ENCODE results near the gene EEF1AKMT3.

EEF1AKMT3 gene

DNA sequence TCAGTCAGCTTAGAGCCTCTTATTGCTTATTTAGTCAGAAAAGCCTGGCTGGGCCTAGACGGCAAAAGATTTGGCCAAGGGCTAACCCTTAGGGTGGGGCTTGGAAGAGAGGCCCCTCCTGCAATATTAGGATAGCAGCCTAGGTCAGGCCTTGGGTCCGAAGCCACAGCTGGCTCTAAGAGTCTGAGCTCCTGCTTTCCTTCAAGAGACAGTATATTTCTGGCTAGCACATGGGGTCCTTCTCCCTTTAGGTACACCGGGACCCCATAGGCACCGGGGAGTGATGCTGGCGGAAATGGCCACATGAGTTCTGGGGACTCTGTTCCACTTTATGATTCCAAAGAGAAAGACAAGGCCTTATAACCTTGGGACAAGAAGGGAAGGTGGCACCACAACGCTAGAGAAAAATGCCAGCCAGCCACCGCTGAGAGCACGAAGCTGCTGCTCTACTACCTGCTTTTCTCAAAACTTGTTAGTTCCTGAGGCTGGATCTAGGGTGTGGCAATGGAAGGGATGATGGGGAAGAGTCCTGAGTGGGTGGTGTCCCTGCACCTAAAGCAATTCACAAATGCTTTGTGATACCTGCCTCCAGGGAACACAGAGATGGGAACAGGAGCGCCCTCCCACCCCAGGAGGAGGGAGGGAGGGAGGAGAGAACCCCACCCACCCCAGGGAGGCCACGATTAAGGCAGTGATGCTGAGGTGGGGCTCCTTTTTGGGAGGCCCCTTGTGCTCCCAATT is 49.2 kb downstream of the EEF1AKMT3 start:
- no peak for DNase-seq

DNA sequence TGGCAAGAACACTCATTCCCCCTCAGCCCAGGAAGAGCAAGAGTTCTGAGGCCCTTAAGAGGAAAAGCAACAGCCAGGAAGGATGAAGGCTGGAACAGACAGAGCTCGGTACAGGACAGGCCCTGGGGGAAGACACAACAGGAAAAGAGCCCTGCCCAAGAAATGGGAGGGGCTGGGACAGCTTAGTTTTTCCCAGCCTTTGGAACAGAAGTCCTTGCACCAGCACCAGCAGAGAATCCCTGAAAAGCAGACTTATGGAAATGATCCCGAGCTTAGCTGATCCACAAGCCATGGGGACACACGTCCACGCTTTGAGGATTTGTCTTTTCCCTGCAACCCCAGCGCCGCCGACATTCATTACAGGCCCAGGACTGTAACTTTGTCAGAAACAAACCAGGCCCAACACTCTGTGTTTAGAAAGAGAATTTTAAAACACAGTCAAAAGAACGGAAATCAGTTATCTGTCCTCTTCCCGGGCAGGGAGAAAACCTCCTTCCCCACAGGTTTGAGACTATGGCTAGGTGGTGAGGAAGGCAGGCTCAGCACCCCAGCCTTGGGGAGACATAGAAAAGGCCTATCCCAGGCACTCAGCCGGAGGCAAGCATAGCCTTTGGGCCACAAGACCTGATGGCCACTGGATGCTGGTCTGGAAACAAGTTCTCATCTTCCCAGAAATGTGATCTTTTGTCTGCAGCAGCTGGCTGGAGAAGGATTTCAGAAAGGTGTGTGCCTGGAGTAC is 50.1 kb downstream of the EEF1AKMT3 start:
- no peak for DNase-seq

DNA sequence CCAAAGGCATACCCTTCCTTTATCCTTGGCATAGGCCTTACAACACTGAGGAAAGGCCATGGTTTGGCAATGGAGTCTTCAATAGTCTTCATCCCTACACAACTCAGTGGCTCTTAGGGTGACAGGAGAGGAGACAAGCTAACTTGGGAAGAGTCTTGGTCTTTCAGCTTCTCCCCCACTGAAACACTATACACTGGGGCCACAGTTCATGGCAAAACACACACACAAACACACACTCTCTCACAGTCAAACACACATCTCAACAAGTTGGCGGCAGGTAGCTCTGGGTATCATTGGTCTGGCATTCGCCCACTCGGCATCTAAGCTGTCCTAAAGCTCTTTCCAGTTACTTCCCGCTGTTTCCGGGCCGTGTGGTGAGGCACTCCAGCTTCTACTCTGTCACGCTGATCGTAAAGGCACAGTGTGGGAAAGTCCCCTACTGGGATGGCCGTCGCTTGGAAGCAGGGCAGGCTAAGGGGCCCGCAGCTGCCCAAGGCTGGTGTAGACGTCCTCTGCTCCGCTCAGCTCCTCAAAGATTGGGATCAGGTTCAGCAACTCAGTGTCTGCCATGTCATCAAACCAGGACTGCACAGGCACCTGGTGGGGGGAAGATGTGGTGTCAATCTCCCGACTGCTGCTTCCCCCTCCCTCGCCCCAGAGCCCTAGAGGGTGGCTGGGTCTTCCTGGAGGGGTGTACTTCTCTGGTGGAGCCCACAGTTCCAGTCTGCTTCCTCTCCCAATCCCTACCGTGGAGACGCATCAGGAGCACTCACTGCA is 50.9 kb downstream of the EEF1AKMT3 start:
- DNase-seq = no peak

DNA sequence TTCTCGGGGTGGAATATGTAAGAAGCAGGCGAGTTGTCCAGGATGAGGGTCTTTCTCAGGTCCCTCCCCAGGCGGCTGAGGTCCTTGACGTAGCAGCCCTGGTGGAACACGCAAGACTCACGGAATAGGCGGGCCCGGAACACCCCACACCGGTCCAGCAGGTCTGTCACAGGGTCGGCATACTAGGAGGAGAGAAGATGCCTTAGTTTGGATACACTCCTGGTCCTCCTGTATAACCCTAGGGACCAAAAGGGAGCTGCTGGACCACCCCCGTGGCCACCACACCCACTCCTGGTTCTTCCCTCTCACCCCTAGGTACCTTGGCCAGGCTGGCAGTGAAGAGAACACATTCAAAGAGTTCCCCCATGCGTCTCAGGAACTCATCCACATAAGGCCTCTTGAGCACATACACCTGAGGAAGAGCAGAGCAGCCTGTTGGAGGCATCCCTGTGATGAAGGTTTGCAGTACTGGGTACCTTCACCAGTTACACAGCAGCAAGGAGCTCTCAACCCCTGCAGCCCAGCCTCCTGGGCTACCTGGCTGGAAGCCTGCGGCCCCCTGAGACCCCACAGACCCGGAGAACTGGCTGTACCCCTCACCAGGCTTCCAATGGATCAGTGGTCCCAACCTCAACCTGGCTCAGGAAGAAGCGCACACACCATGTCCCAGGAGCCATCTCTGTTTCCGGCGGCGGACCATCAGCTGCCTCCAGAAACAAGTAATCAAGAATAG is 51.7 kb downstream of the EEF1AKMT3 start:
- DNase-seq = no peak

DNA sequence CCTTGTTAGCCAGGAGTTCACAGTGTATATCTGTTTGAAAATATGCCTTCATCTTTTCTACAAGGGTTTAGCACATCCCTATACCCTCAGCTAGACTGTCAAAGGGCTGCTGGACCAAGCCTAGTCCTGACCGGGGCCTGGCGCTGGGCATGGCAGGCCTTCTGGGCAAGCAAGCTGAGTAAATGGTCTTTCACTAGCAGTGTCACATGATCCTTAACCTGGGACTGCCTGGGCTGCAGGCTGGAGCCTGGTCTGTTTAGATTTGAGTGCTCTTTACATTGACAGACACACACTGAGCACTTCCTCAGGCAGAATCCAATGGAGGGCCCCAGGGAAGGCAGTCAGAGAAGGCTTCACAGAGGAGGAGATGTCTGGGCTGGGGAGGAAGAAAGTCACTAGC is 53.0 kb downstream of the EEF1AKMT3 start:
- no peak for DNase-seq

DNA sequence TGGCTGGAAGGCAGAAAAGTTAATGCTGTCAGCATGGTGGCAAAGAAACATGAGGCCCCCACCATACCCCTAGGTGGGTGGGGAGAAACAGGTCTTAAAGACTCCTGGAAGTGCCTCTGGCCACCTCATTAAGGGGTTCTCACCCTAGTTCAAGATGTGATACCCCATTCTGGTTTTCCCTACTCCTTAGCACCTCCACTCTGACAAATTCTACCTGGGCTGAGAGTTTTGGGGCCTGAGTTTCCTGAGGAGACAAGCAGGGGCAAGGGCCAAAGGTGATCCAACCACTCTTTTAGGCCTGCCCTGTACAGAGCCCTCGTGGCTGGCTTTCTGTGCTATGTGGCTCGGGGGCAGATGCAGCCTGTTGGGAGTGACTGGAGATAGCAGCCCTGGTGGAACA is 54.0 kb downstream of the EEF1AKMT3 start:
- no peak for DNase-seq

DNA sequence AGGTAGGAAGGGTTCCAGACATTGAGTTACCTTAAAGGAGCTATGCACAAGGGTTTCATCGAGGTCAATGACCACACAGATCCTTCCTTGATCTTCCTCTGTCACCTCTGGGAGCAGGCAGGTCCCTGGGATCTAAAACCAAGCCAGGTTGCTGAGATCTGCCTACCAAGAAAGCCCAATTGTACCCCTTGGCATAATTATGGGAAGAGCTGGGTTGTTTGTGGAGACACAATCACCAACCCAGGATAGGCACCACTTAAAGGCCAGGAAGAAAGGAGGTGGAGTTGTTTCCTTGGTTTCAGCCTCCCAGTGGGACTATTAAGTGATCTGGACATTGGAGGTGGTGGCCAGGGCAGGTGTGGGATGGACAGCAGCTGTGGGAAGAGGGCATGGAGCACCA is 54.6 kb downstream of the EEF1AKMT3 start:
- no peak for DNase-seq

DNA sequence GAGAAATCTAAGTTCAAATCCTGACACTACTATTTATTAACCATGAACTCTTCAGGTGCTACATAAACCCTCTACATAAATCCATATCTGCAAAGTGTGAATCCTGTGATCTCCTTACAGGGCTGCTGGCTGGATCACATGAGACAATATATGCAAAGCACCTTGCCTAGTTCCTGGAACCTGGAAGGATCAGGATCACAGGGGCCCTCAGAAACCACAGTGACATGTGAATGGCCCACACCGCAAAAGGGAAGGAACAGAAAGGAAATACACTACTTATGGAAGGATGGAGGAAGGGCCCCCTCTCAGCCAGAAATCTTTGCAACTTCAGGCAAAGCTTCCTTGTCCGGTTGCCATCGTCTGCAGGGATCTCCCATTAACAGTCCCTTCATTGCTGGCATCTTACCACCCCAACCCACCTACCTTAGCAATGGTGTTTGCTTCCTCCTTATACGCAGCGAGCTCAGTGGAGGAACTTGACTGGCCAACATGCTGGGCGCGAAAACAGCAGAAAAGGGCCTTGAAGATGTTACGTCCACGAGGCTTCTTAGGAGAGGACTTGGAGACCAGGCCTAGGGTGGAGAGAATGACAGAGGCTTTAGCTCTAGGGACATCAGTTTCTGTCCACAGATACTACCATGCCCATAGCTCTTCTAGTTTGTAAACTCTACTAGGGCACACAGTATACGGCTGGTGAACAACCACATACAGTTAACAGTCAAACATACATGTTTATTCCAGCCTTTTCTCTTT is 56.8 kb downstream of the EEF1AKMT3 start:
- no peak for DNase-seq

DNA sequence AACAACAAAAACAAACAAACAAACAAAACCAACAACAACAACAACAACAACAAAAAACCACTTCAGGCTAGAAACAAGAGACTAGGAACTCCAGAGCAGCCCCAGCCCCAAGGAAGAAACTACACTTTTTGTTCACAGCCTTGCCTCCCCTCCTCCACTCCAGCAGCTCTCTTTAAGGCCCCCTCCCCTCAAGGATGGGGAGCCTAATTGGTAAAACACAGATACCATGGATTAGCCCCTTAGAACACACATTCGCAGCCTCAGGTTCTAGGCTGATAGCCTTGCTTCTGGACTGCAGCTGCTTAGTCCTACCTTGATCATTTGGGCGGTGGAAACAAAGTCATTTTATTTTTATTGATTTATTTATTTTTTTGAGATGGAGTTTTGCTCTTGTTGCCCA is 58.0 kb downstream of the EEF1AKMT3 start:
- no peak for DNase-seq

Data from stimulated activated CD4-positive, alpha-beta T cell treated with anti-CD3 and anti-CD28 coated beads, Interleukin-1b, Interleukin-23, amount 100 ng/mL, for 48 hours (primary cell).